H1 (cell line): ENCODE results near the gene PRR23E. TPM values are rescaled to one million over a fixed set of nuclear protein-coding genes. Genes with fewer than 3 reads are reported as not detected.

ENCODE experiments used
- CTCF ChIA-PET: fragments of 300-600 bp; sonication (Branson Sonifier 250); formaldehyde crosslinking; loops from one replicate; lab custom pipeline; 2021; ENCODE audit not compliant: partially characterized antibody; lab: Charles Lee
- POLR2A ChIA-PET: fragments of 300-600 bp; sonication (Branson Sonifier 250); formaldehyde crosslinking; loops from one replicate; lab custom pipeline; 2021; ENCODE audit warnings: inconsistent platforms; ENCODE audit not compliant: partially characterized antibody; lab: Charles Lee
- DNase-seq, 2 experiments: peaks; one replicate each; pipeline versions ENCODE4 v3.0.0 to v3.0.0-alpha.2; 2010 to 2022; ENCODE audit warnings: low spot score in 2 of 2, low read depth in 1 of 2, mixed read lengths in 1 of 2
- FAIRE-seq: peaks from 2 replicates; lab custom pipeline; 2011; peaks lifted over from hg19 to GRCh38; lab: Jason Lieb, UNC
- H2AFZ ChIP-seq: 2 replicates; pipeline ENCODE4 v1.8.1; 2012; ENCODE audit warnings: low read length, inconsistent platforms
- H2AK5ac ChIP-seq: 2 replicates; pipeline ENCODE4 v1.6.1; 2013; ENCODE audit warnings: low read depth, low read length
- H2BK120ac ChIP-seq: replicated peaks from 2 replicates; pipeline ENCODE3; 2013; ENCODE audit warnings: low read depth, low read length, inconsistent platforms
- H2BK12ac ChIP-seq: 2 replicates; pipeline ENCODE4 v1.6.1; 2013; ENCODE audit warnings: low read depth, low read length
- H2BK15ac ChIP-seq: 2 replicates; pipeline ENCODE4 v1.6.1; 2013; ENCODE audit warnings: low read length
- H2BK20ac ChIP-seq: 2 replicates; pipeline ENCODE4 v1.6.1; 2013; ENCODE audit warnings: low read length
- H2BK5ac ChIP-seq: 2 replicates; pipeline ENCODE4 v1.6.1; 2013; ENCODE audit warnings: low read depth, low read length
- H3K14ac ChIP-seq: 2 replicates; pipeline ENCODE4 v1.6.1; 2013; ENCODE audit warnings: inconsistent platforms; ENCODE audit not compliant: insufficient read length
- H3K18ac ChIP-seq: 2 replicates; pipeline ENCODE4 v1.6.1; 2013; ENCODE audit warnings: low read length; ENCODE audit errors: extremely low read depth
- H3K23ac ChIP-seq: 2 replicates; pipeline ENCODE4 v1.6.1; 2013; ENCODE audit warnings: inconsistent platforms; ENCODE audit not compliant: insufficient read length
- H3K23me2 ChIP-seq: 2 replicates; pipeline ENCODE4 v1.6.1; 2013; ENCODE audit warnings: low read depth, low read length
- H3K27ac ChIP-seq: 2 replicates; pipeline ENCODE4 v1.6.1; 2011; ENCODE audit warnings: low read depth, low read length, inconsistent platforms
- H3K27me3 ChIP-seq, 4 experiments: replicated peaks in 1 of 4; 1 replicate in 1 of 4; 2 replicates in 3 of 4; pipeline versions ENCODE4 v1.6.1 to v1.8.1; 2011 to 2013; ENCODE audit warnings: low read length in 3 of 4, mild to moderate bottlenecking in 3 of 4, inconsistent platforms in 2 of 4, mixed read lengths in 2 of 4, moderate library complexity in 1 of 4; ENCODE audit not compliant: control insufficient read depth in 3 of 4, insufficient read depth in 3 of 4; ENCODE audit errors: extremely low read depth in 1 of 4
- H3K36me3 ChIP-seq, 4 experiments: 2 replicates each; pipeline versions ENCODE4 v1.6.1 to v1.8.1; 2011 to 2013; ENCODE audit warnings: mild to moderate bottlenecking in 4 of 4, low read length in 3 of 4, moderate library complexity in 2 of 4, control low read depth in 1 of 4, inconsistent platforms in 1 of 4; ENCODE audit not compliant: insufficient read depth in 4 of 4, control insufficient read depth in 2 of 4
- H3K4ac ChIP-seq: replicated peaks from 2 replicates; pipeline ENCODE3; 2013; ENCODE audit warnings: low read length, low read depth, mixed read lengths, inconsistent platforms; ENCODE audit not compliant: insufficient read length
- H3K4me1 ChIP-seq, 4 experiments: replicated peaks in 1 of 4; 1 replicate in 1 of 4; 2 replicates in 3 of 4; pipeline versions ENCODE4 v1.6.1 to v1.8.1; 2011 to 2013; ENCODE audit warnings: low read length in 3 of 4, inconsistent platforms in 2 of 4, mixed read lengths in 1 of 4; ENCODE audit not compliant: insufficient read depth in 4 of 4, control insufficient read depth in 3 of 4
- H3K4me2 ChIP-seq, 2 experiments: 2 replicates each; pipeline versions ENCODE4 v1.6.1 to v1.8.1; 2011 to 2013; ENCODE audit warnings: low read depth in 2 of 2, low read length in 2 of 2, control low read depth in 1 of 2, inconsistent platforms in 1 of 2, mild to moderate bottlenecking in 1 of 2; ENCODE audit not compliant: insufficient read depth in 1 of 2
- H3K4me3 ChIP-seq, 4 experiments: fragments of 200-600, 300-600 bp in 1 of 4; sonication (generic), shearing (Covaris generic), sonication (Bioruptor Twin) in 1 of 4; 2 replicates each; pipeline versions ENCODE4 v1.5.1 to v1.8.1; 2011 to 2016; ENCODE audit warnings: low read length in 4 of 4, low read depth in 3 of 4, control low read depth in 2 of 4, inconsistent platforms in 2 of 4, mild to moderate bottlenecking in 2 of 4, mixed read lengths in 1 of 4, moderate library complexity in 1 of 4; ENCODE audit not compliant: insufficient read depth in 2 of 4; ENCODE audit errors: extremely low read depth in 1 of 4
- H3K56ac ChIP-seq: replicated peaks from 2 replicates; pipeline ENCODE3; 2013; ENCODE audit warnings: low read depth, mild to moderate bottlenecking, mixed read lengths, low read length, inconsistent platforms; ENCODE audit not compliant: insufficient read length
- H3K79me1 ChIP-seq: 2 replicates; pipeline ENCODE4 v1.6.1; 2013; ENCODE audit warnings: low read depth, low read length, control low read depth
- H3K79me2 ChIP-seq, 2 experiments: 2 replicates each; pipeline versions ENCODE4 v1.6.1 to v1.8.1; 2012 to 2013; ENCODE audit warnings: low read length in 2 of 2, mild to moderate bottlenecking in 2 of 2, inconsistent platforms in 1 of 2; ENCODE audit not compliant: insufficient read depth in 2 of 2, control insufficient read depth in 1 of 2
- H3K9ac ChIP-seq, 4 experiments: replicated peaks in 1 of 4; 1 replicate in 1 of 4; 2 replicates in 3 of 4; pipeline versions ENCODE4 v1.6.1 to v1.8.1; 2011 to 2013; ENCODE audit warnings: low read depth in 3 of 4, low read length in 3 of 4, control low read depth in 2 of 4, mild to moderate bottlenecking in 2 of 4, moderate library complexity in 2 of 4, inconsistent platforms in 1 of 4; ENCODE audit errors: extremely low read depth in 1 of 4
- H3K9me3 ChIP-seq, 2 experiments: 2 replicates each; pipeline versions ENCODE4 v1.6.1 to v1.8.1; 2012 to 2013; ENCODE audit warnings: mild to moderate bottlenecking in 2 of 2, moderate library complexity in 2 of 2, control low read depth in 1 of 2, inconsistent platforms in 1 of 2, low read depth in 1 of 2, low read length in 1 of 2, mixed read lengths in 1 of 2; ENCODE audit not compliant: insufficient read depth in 2 of 2
- H4K20me1 ChIP-seq, 2 experiments: replicated peaks in 1 of 2; 2 replicates each; pipeline versions ENCODE3 to v1.8.1; 2011 to 2013; ENCODE audit warnings: inconsistent platforms in 2 of 2, low read length in 2 of 2, mild to moderate bottlenecking in 1 of 2; ENCODE audit not compliant: insufficient read depth in 2 of 2, control insufficient read depth in 1 of 2
- H4K5ac ChIP-seq: 2 replicates; pipeline ENCODE4 v1.6.1; 2013; ENCODE audit warnings: low read length, low read depth, mixed read lengths, inconsistent platforms; ENCODE audit not compliant: insufficient read length
- H4K8ac ChIP-seq: 2 replicates; pipeline ENCODE4 v1.8.0; 2013; ENCODE audit warnings: mild to moderate bottlenecking, moderate library complexity, low read length, inconsistent platforms; ENCODE audit not compliant: insufficient read depth; ENCODE audit errors: extremely low read depth
- H4K91ac ChIP-seq: replicated peaks from 2 replicates; pipeline ENCODE3; 2013; ENCODE audit warnings: low read length, mixed read lengths, inconsistent platforms; ENCODE audit not compliant: insufficient read length
- CTBP2 ChIP-seq: IDR thresholded peaks from 2 replicates; pipeline ENCODE4 v1.7.0; 2011; ENCODE audit warnings: borderline replicate concordance, mild to moderate bottlenecking, moderate library complexity, mixed read lengths, low read length; ENCODE audit not compliant: insufficient read depth, insufficient read length
- EP300 ChIP-seq, 2 experiments: IDR thresholded peaks; 1 replicate in 1 of 2; 2 replicates in 1 of 2; pipeline ENCODE4 v1.6.1; 2011 to 2012; ENCODE audit warnings: low read depth in 2 of 2, low read length in 2 of 2, mild to moderate bottlenecking in 2 of 2, borderline replicate concordance in 1 of 2, inconsistent platforms in 1 of 2, moderate library complexity in 1 of 2
- GABPA ChIP-seq: IDR thresholded peaks from 2 replicates; pipeline ENCODE4 v1.6.1; 2011; ENCODE audit warnings: mild to moderate bottlenecking, low read length, moderate library complexity, borderline replicate concordance; ENCODE audit not compliant: insufficient read depth
- HDAC2 ChIP-seq, 2 experiments: fragments of 300-600 bp in 1 of 2; sonication (generic) in 1 of 2; IDR thresholded peaks; 2 replicates each; pipeline ENCODE4 v1.6.1; 2011 to 2012; ENCODE audit warnings: low read depth in 2 of 2, low read length in 2 of 2, mild to moderate bottlenecking in 2 of 2, moderate library complexity in 2 of 2, borderline replicate concordance in 1 of 2, inconsistent platforms in 1 of 2
- RXRA ChIP-seq: IDR thresholded peaks from 2 replicates; pipeline ENCODE4 v1.6.1; 2011; ENCODE audit warnings: low read depth, mild to moderate bottlenecking, low read length, moderate library complexity; ENCODE audit not compliant: insufficient read depth
- SAP30 ChIP-seq: fragments of 300-600 bp; sonication (generic); IDR thresholded peaks from 2 replicates; pipeline ENCODE4 v1.7.1; 2012; ENCODE audit warnings: low read length, moderate library complexity, mild to moderate bottlenecking, inconsistent platforms; ENCODE audit not compliant: insufficient read depth, insufficient replicate concordance
- SIRT6 ChIP-seq: IDR thresholded peaks from one replicate; pipeline ENCODE4 v1.7.1; 2012; ENCODE audit warnings: low read length, inconsistent platforms
- TAF7 ChIP-seq: optimal IDR thresholded peaks from 2 replicates; pipeline ENCODE3; 2011; ENCODE audit warnings: low read depth, mild to moderate bottlenecking, inconsistent platforms, low read length, moderate library complexity, borderline replicate concordance
- TBP ChIP-seq: IDR thresholded peaks from 2 replicates; pipeline ENCODE4 v1.6.1; 2011; ENCODE audit warnings: low read depth, low read length, improper control_type of control experiment
- TEAD4 ChIP-seq: IDR thresholded peaks from 2 replicates; pipeline ENCODE4 v1.6.1; 2012; ENCODE audit warnings: low read depth, low read length, inconsistent platforms, mixed read lengths
- YY1 ChIP-seq: IDR thresholded peaks from 2 replicates; pipeline ENCODE4 v1.6.1; 2011; ENCODE audit warnings: low read depth, mild to moderate bottlenecking, low read length
- WGBS, 2 experiments: shearing (Covaris generic) in 1 of 2; methylation state at CpG; one replicate each; pipeline versions ENCODE4 v1.1.6 to v1.1.7; 2013 to 2015; ENCODE audit warnings: low lambda C conversion rate in 2 of 2, mixed read lengths in 2 of 2, inconsistent platforms in 1 of 2, low coverage in 1 of 2, missing lambda C conversion rate in 1 of 2; ENCODE audit not compliant: insufficient replicate concordance in 2 of 2, insufficient coverage in 1 of 2, insufficient read length in 1 of 2; ENCODE audit errors: extremely low coverage in 1 of 2, missing lambda C conversion rate in 1 of 2; 5-methylcytosine and 5-hydroxymethylcytosine counted together
- polyA plus RNA-seq, 7 experiments: library from polyadenylated mRNA; depleted of rRNA in 3 of 7; stranded (reverse) in 5 of 7; unstranded in 2 of 7; fragments of >200 nt in 5 of 7; fragments of 200-250 nt in 2 of 7; gene quantifications; 1 replicate in 5 of 7; 2 replicates in 1 of 7; 4 replicates in 1 of 7; pipeline versions ENCODE4 v1.2.1 to v1.2.3, GENCODE V29; 2011 to 2013; ENCODE audit warnings: missing spikeins in 2 of 7, mixed read lengths in 2 of 7
- total RNA-seq: library from RNA; stranded (reverse); fragmentation: NEBNext Ultra II Directional; extraction: Animal tissue kit (Norgen Biotek cat#: 25700); gene quantifications from 2 replicates; pipeline ENCODE4 v1.2.1, GENCODE V29; 2021

PRR23E gene
- total and polyA plus RNA-seq, 2 of the 8 experiments (the other 6 are each of a cell fraction or from before 2014, with no cell fraction given), result not detected

GRCh38 chr3:127158614-127159229 lies 34.2 kb upstream of the PRR23E start:
- ChIA-PET CTCF (interaction anchor here (0.9 to 2.2 kb wide), 8 partner anchors 12 to 315 kb away, joined by 3 to 6 read pairs (median 4); no protein-coding TSS in a partner anchor), POLR2A (no interaction called here)
- Histone ChIP-seq H4K8ac (no peak overlapping the region), H3K79me1 (0 out of 2 replicates have a peak, but pooled peaks cover 2% of the 10 kb centered on the region), H3K27ac (no peak overlapping the region), H3K4me1 (peaks cover 0 to 18% (median 10%) of the 10 kb centered on the region in 4 experiments; a peak in 6 of 7 replicates), H4K91ac (no peak overlapping the region), H2AFZ (no peak overlapping the region), H4K5ac (no peak overlapping the region), H2BK20ac (no peak overlapping the region), H3K79me2 (no peaks in the 10 kb centered on the region), H3K18ac (no peak overlapping the region), H3K4ac (no peak overlapping the region), H2AK5ac (no peak overlapping the region), H3K14ac (no peak overlapping the region), H3K9me3 (peaks cover 0 to 10% of the 10 kb centered on the region in 2 experiments; a peak in 1 of 4 replicates), H3K9ac (no peak overlapping the region), H3K23me2 (peaks cover 31% of the 10 kb centered on the region; the same call in 1 of the 2 replicates), H3K4me2 (no peak overlapping the region; a peak in 1 of 4 replicates), H3K36me3 (no peaks in the 10 kb centered on the region; a peak in 1 of 8 replicates), H3K27me3 (no peaks in the 10 kb centered on the region), H4K20me1 (peaks cover 0 to 16% of the 10 kb centered on the region in 2 experiments), H2BK120ac (no peak overlapping the region), H3K56ac (no peak overlapping the region), H2BK5ac (no peak overlapping the region), H2BK15ac (no peak overlapping the region), H3K23ac (no peak overlapping the region), H3K4me3 (no peak overlapping the region), H2BK12ac (peak overlapping the region; percentile 56; the same call in 1 of the 2 replicates)
- peak in 1 of 2 experiments; percentile 79 for DNase-seq
- FAIRE-seq, result peak; percentile 36
- WGBS, 2 experiments, result 45% methylated on average over 10 of the region's 10 CpGs; no CpG with 5 or more reads in 1 of the 2 experiments
- TF ChIP-seq TBP (no peak), CTBP2 (no peak), TAF7 (peak; percentile 63), RXRA (no peak), SIRT6 (no peak), SAP30 (peak; percentile 97), GABPA (0 out of 2 replicates have a peak, but pooled peaks have one; percentile 39), EP300 (IDR thresholded peaks at IDR 0.05; ENCODE audit: borderline replicate concordance in 1 of 2, low read depth in 2 of 2, low read length in 2 of 2) (0 out of 3 replicates have a peak, but pooled peaks of 1 of the 2 experiments have one; percentile 21), YY1 (peak; percentile 13; the same call in 1 of the 2 replicates), TEAD4 (no peak), HDAC2 (IDR thresholded peaks at IDR 0.05; ENCODE audit: borderline replicate concordance in 1 of 2, low read depth in 2 of 2, low read length in 2 of 2) (peak; percentile 27 to 95; a peak in 1 of 4 replicates)
